H9 (cell line): ENCODE results near the gene ATP2A1. TPM values are rescaled to one million over a fixed set of nuclear protein-coding genes. Genes with fewer than 3 reads are reported as not detected.
A peak's percentile ranks its signal among the peaks of the same experiment; 100 is the strongest.

Experiments used
- DNase-seq: peaks from one replicate; pipeline ENCODE4 v3.0.0-alpha.2; 2017
- H2AFZ ChIP-seq: one replicate; pipeline ENCODE4 v1.6.1; 2013; ENCODE audit warnings: mild to moderate bottlenecking, low read length, control low read depth, moderate library complexity
- H2AK5ac ChIP-seq: 2 replicates; pipeline ENCODE4 v1.6.1; 2013; ENCODE audit warnings: low read length, control low read depth, mixed read lengths; ENCODE audit not compliant: insufficient read length
- H2BK120ac ChIP-seq: one replicate; pipeline ENCODE4 v1.6.1; 2013; ENCODE audit warnings: low read depth, mild to moderate bottlenecking, low read length, control low read depth, inconsistent platforms; ENCODE audit not compliant: poor library complexity, severe bottlenecking
- H2BK12ac ChIP-seq: 2 replicates; pipeline ENCODE4 v1.6.1; 2013; ENCODE audit warnings: low read length, control low read depth, mixed read lengths, low read depth; ENCODE audit not compliant: insufficient read length
- H2BK15ac ChIP-seq: 2 replicates; pipeline ENCODE4 v1.6.1; 2013; ENCODE audit warnings: low read depth, low read length, control low read depth
- H2BK20ac ChIP-seq: one replicate; pipeline ENCODE4 v1.6.1; 2013; ENCODE audit warnings: low read depth, mild to moderate bottlenecking, low read length, control low read depth, inconsistent platforms; ENCODE audit not compliant: poor library complexity, severe bottlenecking
- H2BK5ac ChIP-seq: 2 replicates; pipeline ENCODE4 v1.6.1; 2013; ENCODE audit warnings: low read length, control low read depth, mixed read lengths; ENCODE audit not compliant: insufficient read length
- H3K14ac ChIP-seq: 2 replicates; pipeline ENCODE4 v1.6.1; 2013; ENCODE audit warnings: low read length, control low read depth; ENCODE audit not compliant: insufficient read depth
- H3K18ac ChIP-seq: 2 replicates; pipeline ENCODE4 v1.6.1; 2013; ENCODE audit warnings: low read depth, mild to moderate bottlenecking, mixed read lengths, low read length, control low read depth; ENCODE audit not compliant: insufficient read length
- H3K23ac ChIP-seq: 2 replicates; pipeline ENCODE4 v1.6.1; 2013; ENCODE audit warnings: low read length, control low read depth, mixed read lengths, low read depth; ENCODE audit not compliant: insufficient read length
- H3K23me2 ChIP-seq: 2 replicates; pipeline ENCODE4 v1.6.1; 2013; ENCODE audit warnings: low read depth, mild to moderate bottlenecking, mixed read lengths, low read length, control low read depth; ENCODE audit not compliant: insufficient read length, poor library complexity, severe bottlenecking
- H3K27ac ChIP-seq: 2 replicates; pipeline ENCODE4 v1.5.1; 2013; ENCODE audit warnings: low read length, control low read depth, mixed read lengths, low read depth; ENCODE audit not compliant: insufficient read length
- H3K27me3 ChIP-seq: 2 replicates; pipeline ENCODE4 v1.6.1; 2013; ENCODE audit warnings: low read length, control low read depth, inconsistent platforms; ENCODE audit not compliant: insufficient read depth
- H3K4ac ChIP-seq: 2 replicates; pipeline ENCODE4 v1.6.1; 2013; ENCODE audit warnings: low read depth, mild to moderate bottlenecking, control low read depth, inconsistent platforms, low read length, moderate library complexity
- H3K4me1 ChIP-seq: 2 replicates; pipeline ENCODE4 v1.6.1; 2013; ENCODE audit warnings: low read length, control low read depth, inconsistent platforms; ENCODE audit not compliant: insufficient read depth
- H3K4me2 ChIP-seq: 2 replicates; pipeline ENCODE4 v1.6.1; 2013; ENCODE audit warnings: low read length, control low read depth, mixed read lengths; ENCODE audit not compliant: insufficient read length, insufficient read depth
- H3K56ac ChIP-seq: 2 replicates; pipeline ENCODE4 v1.6.1; 2013; ENCODE audit warnings: low read depth, mild to moderate bottlenecking, mixed read lengths, low read length, control low read depth; ENCODE audit not compliant: insufficient read length
- H3K79me1 ChIP-seq: 2 replicates; pipeline ENCODE4 v1.6.1; 2013; ENCODE audit warnings: low read depth, mild to moderate bottlenecking, moderate library complexity, low read length, control low read depth, inconsistent platforms; ENCODE audit not compliant: insufficient read depth, poor library complexity, severe bottlenecking
- H3K79me2 ChIP-seq: 2 replicates; pipeline ENCODE4 v1.6.1; 2013; ENCODE audit warnings: low read length, control low read depth, inconsistent platforms; ENCODE audit not compliant: insufficient read depth
- H3K9ac ChIP-seq: 2 replicates; pipeline ENCODE4 v1.6.1; 2013; ENCODE audit warnings: low read length, control low read depth, mixed read lengths; ENCODE audit not compliant: insufficient read length; ENCODE audit errors: extremely low read depth
- H3K9me3 ChIP-seq: one replicate; pipeline ENCODE4 v1.6.1; 2013; ENCODE audit warnings: low read depth, low read length, inconsistent platforms; ENCODE audit not compliant: control insufficient read depth
- H3T11ph ChIP-seq: one replicate; pipeline ENCODE4 v1.6.1; 2013; ENCODE audit warnings: mild to moderate bottlenecking, low read length, control low read depth, inconsistent platforms
- H4K20me1 ChIP-seq: one replicate; pipeline ENCODE4 v1.6.1; 2013; ENCODE audit not compliant: control insufficient read depth, insufficient read length, insufficient read depth
- H4K5ac ChIP-seq: 2 replicates; pipeline ENCODE4 v1.6.1; 2013; ENCODE audit warnings: low read depth, mild to moderate bottlenecking, mixed read lengths, low read length, control low read depth; ENCODE audit not compliant: insufficient read length
- H4K8ac ChIP-seq: replicated peaks from 2 replicates; pipeline ENCODE4 v1.6.1; 2013; ENCODE audit warnings: low read length, control low read depth, mixed read lengths, low read depth; ENCODE audit not compliant: insufficient read length
- H4K91ac ChIP-seq: 2 replicates; pipeline ENCODE4 v1.6.1; 2013; ENCODE audit warnings: low read depth, mild to moderate bottlenecking, moderate library complexity, mixed read lengths, low read length, control low read depth; ENCODE audit not compliant: insufficient read length
- H3K27ac Mint-ChIP-seq, 3 experiments: 2 replicates in 2 of 3; 3 replicates in 1 of 3; pipeline ENCODE4 v1.8.0; 2020 to 2021; ENCODE audit warnings: mixed read lengths in 3 of 3, mild to moderate bottlenecking in 1 of 3, moderate library complexity in 1 of 3
- H3K27me3 Mint-ChIP-seq: 2 replicates; pipeline ENCODE4 v1.8.0; 2021; ENCODE audit warnings: low read depth, mild to moderate bottlenecking, moderate library complexity, mixed read lengths
- H3K36me3 Mint-ChIP-seq, 3 experiments: 2 replicates in 2 of 3; 3 replicates in 1 of 3; pipeline ENCODE4 v1.8.0; 2020 to 2021; ENCODE audit warnings: low read depth in 3 of 3, mixed read lengths in 3 of 3; ENCODE audit not compliant: insufficient read depth in 1 of 3
- H3K4me1 Mint-ChIP-seq, 2 experiments: 2 replicates each; pipeline ENCODE4 v1.8.0; 2020; ENCODE audit warnings: mixed read lengths in 2 of 2
- H3K4me3 Mint-ChIP-seq, 2 experiments: 2 replicates in 1 of 2; 3 replicates in 1 of 2; pipeline ENCODE4 v1.8.0; 2020 to 2021; ENCODE audit warnings: mild to moderate bottlenecking in 2 of 2, mixed read lengths in 2 of 2, moderate library complexity in 1 of 2
- H3K9me3 Mint-ChIP-seq, 2 experiments: 2 replicates in 1 of 2; 3 replicates in 1 of 2; pipeline ENCODE4 v1.8.0; 2020; ENCODE audit warnings: mild to moderate bottlenecking in 2 of 2, mixed read lengths in 2 of 2, moderate library complexity in 1 of 2
- CTCF ChIP-seq: fragments of 200-600 bp; sonication (generic); conservative IDR thresholded peaks from 3 replicates; pipeline ENCODE4 v1.8.0; 2021; ENCODE audit warnings: antibody characterized with exemption, mild to moderate bottlenecking
- WGBS: extraction: QIAGEN DNeasy Blood & Tissue Kit; methylation state at CpG from one replicate; pipeline ENCODE4 v1.1.7; 2013; ENCODE audit warnings: missing lambda C conversion rate, low lambda C conversion rate, mixed read lengths; ENCODE audit not compliant: insufficient read length; ENCODE audit errors: extremely low coverage; 5-methylcytosine and 5-hydroxymethylcytosine counted together
- total RNA-seq: library from RNA; stranded (reverse); gene quantifications from 2 replicates; pipeline ENCODE4 v1.2.1, GENCODE V29; 2021

Gene ATP2A1
- total RNA-seq, 1 experiment from 2014 or later: 4.6 TPM

- no peak overlapping the region for H2BK12ac ChIP-seq
- no peak overlapping the region for H3K56ac ChIP-seq
- DNase-seq: no peak
- H2BK5ac ChIP-seq: no peak overlapping the region
- no peak overlapping the region for H4K5ac ChIP-seq
- peaks cover 4 to 22% (median 19%) of the 10 kb centered on the region in 3 experiments for H3K36me3 Mint-ChIP-seq
- H2AFZ ChIP-seq: no peak overlapping the region
- H3K4ac ChIP-seq: no peak overlapping the region
- H2BK15ac ChIP-seq: no peak overlapping the region
- H2AK5ac ChIP-seq: no peak overlapping the region
- no peak for TF ChIP-seq CTCF
- H3K4me1 Mint-ChIP-seq: peaks cover 26 to 56% of the 10 kb centered on the region in 2 experiments
- peak overlapping the region in 1 of 3 experiments; percentile 84; a peak in 3 of 7 replicates for H3K27ac Mint-ChIP-seq
- H3K79me2 ChIP-seq: no peaks in the 10 kb centered on the region
- H2BK20ac ChIP-seq: no peak overlapping the region
- H3K27me3 ChIP-seq: peaks cover 6% of the 10 kb centered on the region; the same call in 1 of the 2 replicates
- H4K20me1 ChIP-seq: no peaks in the 10 kb centered on the region
- peaks cover 11% of the 10 kb centered on the region for H3K23me2 ChIP-seq
- peaks cover 18% of the 10 kb centered on the region for H3K27me3 Mint-ChIP-seq
- no peak overlapping the region for H4K8ac ChIP-seq
- no peaks in the 10 kb centered on the region for H3K9me3 ChIP-seq
- H3T11ph ChIP-seq: no peak overlapping the region
- H4K91ac ChIP-seq: no peak overlapping the region
- H3K14ac ChIP-seq: no peak overlapping the region
- H3K79me1 ChIP-seq: no peaks in the 10 kb centered on the region
- H3K9me3 Mint-ChIP-seq: no peaks in the 10 kb centered on the region; a peak in 2 of 5 replicates
- H3K9ac ChIP-seq: no peak overlapping the region
- H3K4me1 ChIP-seq: peaks cover 1% of the 10 kb centered on the region; the same call in 1 of the 2 replicates
- no peak overlapping the region for H3K4me2 ChIP-seq
- no CpG with 5 or more reads among the region's 2 CpGs for WGBS
- peak overlapping the region; percentile 29 to 64; a peak in 2 of 5 replicates for H3K4me3 Mint-ChIP-seq
- no peak overlapping the region for H2BK120ac ChIP-seq
- H3K18ac ChIP-seq: no peak overlapping the region
- H3K23ac ChIP-seq: no peak overlapping the region
- H3K27ac ChIP-seq: no peak overlapping the region
Measured at GRCh38 chr16:28877655-28878000, 660 bp upstream of the ATP2A1 start.
